H9 (cell line): ENCODE data around the gene RTL5. TPM values are rescaled to one million over a fixed set of nuclear protein-coding genes. Genes with fewer than 3 reads are reported as not detected.
"Not testable (repeated sequence)": the region's sequence is repeated elsewhere in the genome, so short reads cannot be mapped to it uniquely, and the experiment has no call there.

Source experiments
- DNase-seq: peaks from one replicate; pipeline ENCODE4 v3.0.0-alpha.2; 2017
- H2AFZ ChIP-seq: one replicate; pipeline ENCODE4 v1.6.1; 2013; ENCODE audit warnings: mild to moderate bottlenecking, low read length, control low read depth, moderate library complexity
- H2AK5ac ChIP-seq: 2 replicates; pipeline ENCODE4 v1.6.1; 2013; ENCODE audit warnings: low read length, control low read depth, mixed read lengths; ENCODE audit not compliant: insufficient read length
- H2BK120ac ChIP-seq: one replicate; pipeline ENCODE4 v1.6.1; 2013; ENCODE audit warnings: low read depth, mild to moderate bottlenecking, low read length, control low read depth, inconsistent platforms; ENCODE audit not compliant: poor library complexity, severe bottlenecking
- H2BK12ac ChIP-seq: 2 replicates; pipeline ENCODE4 v1.6.1; 2013; ENCODE audit warnings: low read length, control low read depth, mixed read lengths, low read depth; ENCODE audit not compliant: insufficient read length
- H2BK15ac ChIP-seq: 2 replicates; pipeline ENCODE4 v1.6.1; 2013; ENCODE audit warnings: low read depth, low read length, control low read depth
- H2BK20ac ChIP-seq: one replicate; pipeline ENCODE4 v1.6.1; 2013; ENCODE audit warnings: low read depth, mild to moderate bottlenecking, low read length, control low read depth, inconsistent platforms; ENCODE audit not compliant: poor library complexity, severe bottlenecking
- H2BK5ac ChIP-seq: 2 replicates; pipeline ENCODE4 v1.6.1; 2013; ENCODE audit warnings: low read length, control low read depth, mixed read lengths; ENCODE audit not compliant: insufficient read length
- H3K14ac ChIP-seq: 2 replicates; pipeline ENCODE4 v1.6.1; 2013; ENCODE audit warnings: low read length, control low read depth; ENCODE audit not compliant: insufficient read depth
- H3K18ac ChIP-seq: 2 replicates; pipeline ENCODE4 v1.6.1; 2013; ENCODE audit warnings: low read depth, mild to moderate bottlenecking, mixed read lengths, low read length, control low read depth; ENCODE audit not compliant: insufficient read length
- H3K23ac ChIP-seq: 2 replicates; pipeline ENCODE4 v1.6.1; 2013; ENCODE audit warnings: low read length, control low read depth, mixed read lengths, low read depth; ENCODE audit not compliant: insufficient read length
- H3K23me2 ChIP-seq: 2 replicates; pipeline ENCODE4 v1.6.1; 2013; ENCODE audit warnings: low read depth, mild to moderate bottlenecking, mixed read lengths, low read length, control low read depth; ENCODE audit not compliant: insufficient read length, poor library complexity, severe bottlenecking
- H3K27ac ChIP-seq: 2 replicates; pipeline ENCODE4 v1.5.1; 2013; ENCODE audit warnings: low read length, control low read depth, mixed read lengths, low read depth; ENCODE audit not compliant: insufficient read length
- H3K27me3 ChIP-seq: 2 replicates; pipeline ENCODE4 v1.6.1; 2013; ENCODE audit warnings: low read length, control low read depth, inconsistent platforms; ENCODE audit not compliant: insufficient read depth
- H3K4ac ChIP-seq: 2 replicates; pipeline ENCODE4 v1.6.1; 2013; ENCODE audit warnings: low read depth, mild to moderate bottlenecking, control low read depth, inconsistent platforms, low read length, moderate library complexity
- H3K4me1 ChIP-seq: 2 replicates; pipeline ENCODE4 v1.6.1; 2013; ENCODE audit warnings: low read length, control low read depth, inconsistent platforms; ENCODE audit not compliant: insufficient read depth
- H3K4me2 ChIP-seq: 2 replicates; pipeline ENCODE4 v1.6.1; 2013; ENCODE audit warnings: low read length, control low read depth, mixed read lengths; ENCODE audit not compliant: insufficient read length, insufficient read depth
- H3K56ac ChIP-seq: 2 replicates; pipeline ENCODE4 v1.6.1; 2013; ENCODE audit warnings: low read depth, mild to moderate bottlenecking, mixed read lengths, low read length, control low read depth; ENCODE audit not compliant: insufficient read length
- H3K79me1 ChIP-seq: 2 replicates; pipeline ENCODE4 v1.6.1; 2013; ENCODE audit warnings: low read depth, mild to moderate bottlenecking, moderate library complexity, low read length, control low read depth, inconsistent platforms; ENCODE audit not compliant: insufficient read depth, poor library complexity, severe bottlenecking
- H3K79me2 ChIP-seq: 2 replicates; pipeline ENCODE4 v1.6.1; 2013; ENCODE audit warnings: low read length, control low read depth, inconsistent platforms; ENCODE audit not compliant: insufficient read depth
- H3K9ac ChIP-seq: 2 replicates; pipeline ENCODE4 v1.6.1; 2013; ENCODE audit warnings: low read length, control low read depth, mixed read lengths; ENCODE audit not compliant: insufficient read length; ENCODE audit errors: extremely low read depth
- H3K9me3 ChIP-seq: one replicate; pipeline ENCODE4 v1.6.1; 2013; ENCODE audit warnings: low read depth, low read length, inconsistent platforms; ENCODE audit not compliant: control insufficient read depth
- H3T11ph ChIP-seq: one replicate; pipeline ENCODE4 v1.6.1; 2013; ENCODE audit warnings: mild to moderate bottlenecking, low read length, control low read depth, inconsistent platforms
- H4K20me1 ChIP-seq: one replicate; pipeline ENCODE4 v1.6.1; 2013; ENCODE audit not compliant: control insufficient read depth, insufficient read length, insufficient read depth
- H4K5ac ChIP-seq: 2 replicates; pipeline ENCODE4 v1.6.1; 2013; ENCODE audit warnings: low read depth, mild to moderate bottlenecking, mixed read lengths, low read length, control low read depth; ENCODE audit not compliant: insufficient read length
- H4K8ac ChIP-seq: replicated peaks from 2 replicates; pipeline ENCODE4 v1.6.1; 2013; ENCODE audit warnings: low read length, control low read depth, mixed read lengths, low read depth; ENCODE audit not compliant: insufficient read length
- H4K91ac ChIP-seq: 2 replicates; pipeline ENCODE4 v1.6.1; 2013; ENCODE audit warnings: low read depth, mild to moderate bottlenecking, moderate library complexity, mixed read lengths, low read length, control low read depth; ENCODE audit not compliant: insufficient read length
- H3K27ac Mint-ChIP-seq, 3 experiments: 2 replicates in 2 of 3; 3 replicates in 1 of 3; pipeline ENCODE4 v1.8.0; 2020 to 2021; ENCODE audit warnings: mixed read lengths in 3 of 3, mild to moderate bottlenecking in 1 of 3, moderate library complexity in 1 of 3
- H3K27me3 Mint-ChIP-seq: 2 replicates; pipeline ENCODE4 v1.8.0; 2021; ENCODE audit warnings: low read depth, mild to moderate bottlenecking, moderate library complexity, mixed read lengths
- H3K36me3 Mint-ChIP-seq, 3 experiments: 2 replicates in 2 of 3; 3 replicates in 1 of 3; pipeline ENCODE4 v1.8.0; 2020 to 2021; ENCODE audit warnings: low read depth in 3 of 3, mixed read lengths in 3 of 3; ENCODE audit not compliant: insufficient read depth in 1 of 3
- H3K4me1 Mint-ChIP-seq, 2 experiments: 2 replicates each; pipeline ENCODE4 v1.8.0; 2020; ENCODE audit warnings: mixed read lengths in 2 of 2
- H3K4me3 Mint-ChIP-seq, 2 experiments: 2 replicates in 1 of 2; 3 replicates in 1 of 2; pipeline ENCODE4 v1.8.0; 2020 to 2021; ENCODE audit warnings: mild to moderate bottlenecking in 2 of 2, mixed read lengths in 2 of 2, moderate library complexity in 1 of 2
- H3K9me3 Mint-ChIP-seq, 2 experiments: 2 replicates in 1 of 2; 3 replicates in 1 of 2; pipeline ENCODE4 v1.8.0; 2020; ENCODE audit warnings: mild to moderate bottlenecking in 2 of 2, mixed read lengths in 2 of 2, moderate library complexity in 1 of 2
- CTCF ChIP-seq: fragments of 200-600 bp; sonication (generic); conservative IDR thresholded peaks from 3 replicates; pipeline ENCODE4 v1.8.0; 2021; ENCODE audit warnings: antibody characterized with exemption, mild to moderate bottlenecking
- WGBS: extraction: QIAGEN DNeasy Blood & Tissue Kit; methylation state at CpG from one replicate; pipeline ENCODE4 v1.1.7; 2013; ENCODE audit warnings: missing lambda C conversion rate, low lambda C conversion rate, mixed read lengths; ENCODE audit not compliant: insufficient read length; ENCODE audit errors: extremely low coverage; 5-methylcytosine and 5-hydroxymethylcytosine counted together
- total RNA-seq: library from RNA; stranded (reverse); gene quantifications from 2 replicates; pipeline ENCODE4 v1.2.1, GENCODE V29; 2021

RTL5 gene
- total RNA-seq, 1 experiment from 2014 or later = 1.2 TPM

- no peak overlapping the region for H2AFZ ChIP-seq
- WGBS = no CpG with 5 or more reads among the region's 2 CpGs
- H3T11ph ChIP-seq = no peak overlapping the region
- H3K23ac ChIP-seq = no peak overlapping the region
- Mint-ChIP-seq H3K27me3 (peaks cover 16% of the 10 kb centered on the region), H3K9me3 (peaks cover 40 to 50% of the 10 kb centered on the region in 2 experiments), H3K27ac (no peak overlapping the region), H3K36me3 (peaks cover 0 to 3% (median 2%) of the 10 kb centered on the region in 3 experiments; a peak in 2 of 7 replicates), H3K4me1 (peaks cover 0 to 5% of the 10 kb centered on the region in 2 experiments; a peak in 1 of 4 replicates), H3K4me3 (no peak overlapping the region)
- H3K27ac ChIP-seq = no peak overlapping the region
- H4K5ac ChIP-seq = no peak overlapping the region
- no peaks in the 10 kb centered on the region for H3K79me1 ChIP-seq
- H4K20me1 ChIP-seq = peaks cover 1% of the 10 kb centered on the region
- H3K23me2 ChIP-seq = no peaks in the 10 kb centered on the region
- H3K18ac ChIP-seq = no peak overlapping the region
- H3K56ac ChIP-seq = no peak overlapping the region
- TF ChIP-seq CTCF = no peak
- H3K79me2 ChIP-seq = no peaks in the 10 kb centered on the region; the same call in 1 of the 2 replicates
- no peak overlapping the region for H2BK12ac ChIP-seq
- no peak overlapping the region for H2AK5ac ChIP-seq
- H2BK120ac ChIP-seq = no peak overlapping the region
- H3K4ac ChIP-seq = no peak overlapping the region
- H4K8ac ChIP-seq = no peak overlapping the region
- no peak overlapping the region for H3K9ac ChIP-seq
- no peaks in the 10 kb centered on the region for H3K4me1 ChIP-seq
- no peak overlapping the region for H4K91ac ChIP-seq
- H3K9me3 ChIP-seq = peaks cover 23% of the 10 kb centered on the region
- H3K4me2 ChIP-seq = no peak overlapping the region
- no peaks in the 10 kb centered on the region for H3K27me3 ChIP-seq
- no peak overlapping the region for H2BK5ac ChIP-seq
- no peak overlapping the region for H2BK20ac ChIP-seq
- no peak overlapping the region for H3K14ac ChIP-seq
- H2BK15ac ChIP-seq = no peak overlapping the region
- DNase-seq = no peak
Observed at GRCh38 chrX:72176981-72177380, 45.3 kb upstream of the RTL5 start.

- H2BK5ac ChIP-seq = not testable (repeated sequence)
Observed at GRCh38 chrX:72176289-72176688, 44.6 kb upstream of the RTL5 start.

More at GRCh38 chrX:72176289-72176688, 44.6 kb upstream of the RTL5 start:
- not testable (repeated sequence) for H2BK15ac ChIP-seq, H3K27ac ChIP-seq, H2AK5ac ChIP-seq, H3K36me3 Mint-ChIP-seq, DNase-seq, H3K4me2 ChIP-seq, H3K18ac ChIP-seq, H2BK20ac ChIP-seq, H3K14ac ChIP-seq, H3K4me1 Mint-ChIP-seq, H4K91ac ChIP-seq, H4K20me1 ChIP-seq, H3K27ac Mint-ChIP-seq, H3K79me2 ChIP-seq, H3K4me3 Mint-ChIP-seq, H3K56ac ChIP-seq, H4K5ac ChIP-seq, H2AFZ ChIP-seq, H3K23me2 ChIP-seq, H3K27me3 ChIP-seq, H4K8ac ChIP-seq, H2BK12ac ChIP-seq, H3T11ph ChIP-seq, H3K79me1 ChIP-seq, H3K9ac ChIP-seq, H2BK120ac ChIP-seq, H3K4ac ChIP-seq, H3K23ac ChIP-seq, H3K4me1 ChIP-seq
- H3K9me3 ChIP-seq = peaks cover 23% of the 10 kb centered on the region
- Mint-ChIP-seq H3K9me3 (peaks cover 43 to 50% of the 10 kb centered on the region in 2 experiments), H3K27me3 (peaks cover 16% of the 10 kb centered on the region)
- WGBS = no CpG with 5 or more reads among the region's 5 CpGs
